Measurements from ENCODE around the gene PNPLA6.

- TF ChIP-seq BHLHE40 (IDR thresholded peaks at IDR 0.05; ENCODE audit: borderline replicate concordance), result no peak
- TF ChIP-seq TARDBP (IDR thresholded peaks at IDR 0.05), result no peak
- TF ChIP-seq PKNOX1 (IDR thresholded peaks at IDR 0.05), result no peak
- TF ChIP-seq L3MBTL2 (conservative IDR thresholded peaks at IDR 0.05), result no peak
- no peak for TF ChIP-seq NFRKB (IDR thresholded peaks at IDR 0.05)
- TF ChIP-seq FOXM1 (IDR thresholded peaks at IDR 0.05; ENCODE audit: borderline replicate concordance), result no peak
- no peak for TF ChIP-seq ARNT (IDR thresholded peaks at IDR 0.05)
- TF ChIP-seq FOXK2 (IDR thresholded peaks at IDR 0.05), result no peak
- TF ChIP-seq ZNF384 (IDR thresholded peaks at IDR 0.05), result no peak
Observed at GRCh38 chr19:7516878-7517277, 18.6 kb upstream of the PNPLA6 start.
